ENCODE measurements around the gene STRBP. TPM values are rescaled to one million over a fixed set of nuclear protein-coding genes. Genes with fewer than 3 reads are reported as not detected.

The STRBP gene
- total and polyA plus RNA-seq, 2 of the 8 experiments (the other 6 are each of a cell fraction or from before 2014, with no cell fraction given), result 29.7 to 105 TPM

DNA sequence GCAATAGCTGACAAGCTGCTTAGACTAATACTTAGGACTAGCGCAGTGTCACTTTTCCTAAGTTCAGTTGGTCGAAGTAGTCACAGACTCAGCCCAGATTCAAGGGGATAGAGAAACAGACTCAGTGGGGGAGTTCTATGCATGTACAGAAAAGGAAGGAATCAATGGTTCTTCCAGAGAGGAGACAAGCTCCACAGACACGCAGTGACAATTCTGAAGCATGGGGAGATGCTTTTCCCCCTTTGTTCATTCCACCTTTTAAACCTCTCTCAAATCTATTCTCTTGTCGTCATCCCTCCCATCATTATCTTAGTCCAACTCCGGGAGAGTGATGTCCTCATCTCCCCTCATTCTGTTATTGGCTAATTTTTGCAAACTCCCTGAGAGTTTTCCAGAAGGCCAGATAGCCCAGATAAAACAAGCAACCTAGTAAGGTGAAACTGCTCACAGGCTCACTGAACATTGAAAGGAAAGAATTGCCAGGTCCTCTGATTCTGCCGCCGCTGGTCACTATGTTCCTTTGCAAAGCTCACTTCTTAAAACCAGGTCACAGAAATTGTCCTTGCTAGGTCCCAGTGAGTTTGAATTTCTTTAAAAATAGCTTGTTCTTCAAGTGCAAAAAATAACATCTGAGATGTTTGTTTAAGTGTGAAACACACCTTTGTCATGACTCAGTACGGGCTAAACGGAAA, 13.4 kb upstream of the STRBP start (continued):
- TF ChIP-seq, protein P1, sequence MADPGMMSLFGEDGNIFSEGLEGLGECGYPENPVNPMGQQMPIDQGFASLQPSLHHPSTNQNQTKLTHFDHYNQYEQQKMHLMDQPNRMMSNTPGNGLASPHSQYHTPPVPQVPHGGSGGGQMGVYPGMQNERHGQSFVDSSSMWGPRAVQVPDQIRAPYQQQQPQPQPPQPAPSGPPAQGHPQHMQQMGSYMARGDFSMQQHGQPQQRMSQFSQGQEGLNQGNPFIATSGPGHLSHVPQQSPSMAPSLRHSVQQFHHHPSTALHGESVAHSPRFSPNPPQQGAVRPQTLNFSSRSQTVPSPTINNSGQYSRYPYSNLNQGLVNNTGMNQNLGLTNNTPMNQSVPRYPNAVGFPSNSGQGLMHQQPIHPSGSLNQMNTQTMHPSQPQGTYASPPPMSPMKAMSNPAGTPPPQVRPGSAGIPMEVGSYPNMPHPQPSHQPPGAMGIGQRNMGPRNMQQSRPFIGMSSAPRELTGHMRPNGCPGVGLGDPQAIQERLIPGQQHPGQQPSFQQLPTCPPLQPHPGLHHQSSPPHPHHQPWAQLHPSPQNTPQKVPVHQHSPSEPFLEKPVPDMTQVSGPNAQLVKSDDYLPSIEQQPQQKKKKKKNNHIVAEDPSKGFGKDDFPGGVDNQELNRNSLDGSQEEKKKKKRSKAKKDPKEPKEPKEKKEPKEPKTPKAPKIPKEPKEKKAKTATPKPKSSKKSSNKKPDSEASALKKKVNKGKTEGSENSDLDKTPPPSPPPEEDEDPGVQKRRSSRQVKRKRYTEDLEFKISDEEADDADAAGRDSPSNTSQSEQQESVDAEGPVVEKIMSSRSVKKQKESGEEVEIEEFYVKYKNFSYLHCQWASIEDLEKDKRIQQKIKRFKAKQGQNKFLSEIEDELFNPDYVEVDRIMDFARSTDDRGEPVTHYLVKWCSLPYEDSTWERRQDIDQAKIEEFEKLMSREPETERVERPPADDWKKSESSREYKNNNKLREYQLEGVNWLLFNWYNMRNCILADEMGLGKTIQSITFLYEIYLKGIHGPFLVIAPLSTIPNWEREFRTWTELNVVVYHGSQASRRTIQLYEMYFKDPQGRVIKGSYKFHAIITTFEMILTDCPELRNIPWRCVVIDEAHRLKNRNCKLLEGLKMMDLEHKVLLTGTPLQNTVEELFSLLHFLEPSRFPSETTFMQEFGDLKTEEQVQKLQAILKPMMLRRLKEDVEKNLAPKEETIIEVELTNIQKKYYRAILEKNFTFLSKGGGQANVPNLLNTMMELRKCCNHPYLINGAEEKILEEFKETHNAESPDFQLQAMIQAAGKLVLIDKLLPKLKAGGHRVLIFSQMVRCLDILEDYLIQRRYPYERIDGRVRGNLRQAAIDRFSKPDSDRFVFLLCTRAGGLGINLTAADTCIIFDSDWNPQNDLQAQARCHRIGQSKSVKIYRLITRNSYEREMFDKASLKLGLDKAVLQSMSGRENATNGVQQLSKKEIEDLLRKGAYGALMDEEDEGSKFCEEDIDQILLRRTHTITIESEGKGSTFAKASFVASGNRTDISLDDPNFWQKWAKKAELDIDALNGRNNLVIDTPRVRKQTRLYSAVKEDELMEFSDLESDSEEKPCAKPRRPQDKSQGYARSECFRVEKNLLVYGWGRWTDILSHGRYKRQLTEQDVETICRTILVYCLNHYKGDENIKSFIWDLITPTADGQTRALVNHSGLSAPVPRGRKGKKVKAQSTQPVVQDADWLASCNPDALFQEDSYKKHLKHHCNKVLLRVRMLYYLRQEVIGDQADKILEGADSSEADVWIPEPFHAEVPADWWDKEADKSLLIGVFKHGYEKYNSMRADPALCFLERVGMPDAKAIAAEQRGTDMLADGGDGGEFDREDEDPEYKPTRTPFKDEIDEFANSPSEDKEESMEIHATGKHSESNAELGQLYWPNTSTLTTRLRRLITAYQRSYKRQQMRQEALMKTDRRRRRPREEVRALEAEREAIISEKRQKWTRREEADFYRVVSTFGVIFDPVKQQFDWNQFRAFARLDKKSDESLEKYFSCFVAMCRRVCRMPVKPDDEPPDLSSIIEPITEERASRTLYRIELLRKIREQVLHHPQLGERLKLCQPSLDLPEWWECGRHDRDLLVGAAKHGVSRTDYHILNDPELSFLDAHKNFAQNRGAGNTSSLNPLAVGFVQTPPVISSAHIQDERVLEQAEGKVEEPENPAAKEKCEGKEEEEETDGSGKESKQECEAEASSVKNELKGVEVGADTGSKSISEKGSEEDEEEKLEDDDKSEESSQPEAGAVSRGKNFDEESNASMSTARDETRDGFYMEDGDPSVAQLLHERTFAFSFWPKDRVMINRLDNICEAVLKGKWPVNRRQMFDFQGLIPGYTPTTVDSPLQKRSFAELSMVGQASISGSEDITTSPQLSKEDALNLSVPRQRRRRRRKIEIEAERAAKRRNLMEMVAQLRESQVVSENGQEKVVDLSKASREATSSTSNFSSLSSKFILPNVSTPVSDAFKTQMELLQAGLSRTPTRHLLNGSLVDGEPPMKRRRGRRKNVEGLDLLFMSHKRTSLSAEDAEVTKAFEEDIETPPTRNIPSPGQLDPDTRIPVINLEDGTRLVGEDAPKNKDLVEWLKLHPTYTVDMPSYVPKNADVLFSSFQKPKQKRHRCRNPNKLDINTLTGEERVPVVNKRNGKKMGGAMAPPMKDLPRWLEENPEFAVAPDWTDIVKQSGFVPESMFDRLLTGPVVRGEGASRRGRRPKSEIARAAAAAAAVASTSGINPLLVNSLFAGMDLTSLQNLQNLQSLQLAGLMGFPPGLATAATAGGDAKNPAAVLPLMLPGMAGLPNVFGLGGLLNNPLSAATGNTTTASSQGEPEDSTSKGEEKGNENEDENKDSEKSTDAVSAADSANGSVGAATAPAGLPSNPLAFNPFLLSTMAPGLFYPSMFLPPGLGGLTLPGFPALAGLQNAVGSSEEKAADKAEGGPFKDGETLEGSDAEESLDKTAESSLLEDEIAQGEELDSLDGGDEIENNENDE (IDR thresholded peaks at IDR 0.05; ENCODE audit: insufficient replicate concordance, low read length), result no peak
- TF ChIP-seq, protein P2, sequence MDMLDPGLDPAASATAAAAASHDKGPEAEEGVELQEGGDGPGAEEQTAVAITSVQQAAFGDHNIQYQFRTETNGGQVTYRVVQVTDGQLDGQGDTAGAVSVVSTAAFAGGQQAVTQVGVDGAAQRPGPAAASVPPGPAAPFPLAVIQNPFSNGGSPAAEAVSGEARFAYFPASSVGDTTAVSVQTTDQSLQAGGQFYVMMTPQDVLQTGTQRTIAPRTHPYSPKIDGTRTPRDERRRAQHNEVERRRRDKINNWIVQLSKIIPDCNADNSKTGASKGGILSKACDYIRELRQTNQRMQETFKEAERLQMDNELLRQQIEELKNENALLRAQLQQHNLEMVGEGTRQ (IDR thresholded peaks at IDR 0.05; ENCODE audit: low read length), result no peak
- no peak for TF ChIP-seq CBX5 (IDR thresholded peaks at IDR 0.05; ENCODE audit: low read depth, low read length)
- TF ChIP-seq EGR1 (IDR thresholded peaks at IDR 0.05; ENCODE audit: borderline replicate concordance, low read depth, low read length), result no peak
- TF ChIP-seq CREB1 (IDR thresholded peaks at IDR 0.05), result no peak
- TF ChIP-seq, protein P3, sequence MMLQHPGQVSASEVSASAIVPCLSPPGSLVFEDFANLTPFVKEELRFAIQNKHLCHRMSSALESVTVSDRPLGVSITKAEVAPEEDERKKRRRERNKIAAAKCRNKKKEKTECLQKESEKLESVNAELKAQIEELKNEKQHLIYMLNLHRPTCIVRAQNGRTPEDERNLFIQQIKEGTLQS (IDR thresholded peaks at IDR 0.05; ENCODE audit: insufficient read depth, low read depth, low read length), result no peak
- TF ChIP-seq, protein P4, sequence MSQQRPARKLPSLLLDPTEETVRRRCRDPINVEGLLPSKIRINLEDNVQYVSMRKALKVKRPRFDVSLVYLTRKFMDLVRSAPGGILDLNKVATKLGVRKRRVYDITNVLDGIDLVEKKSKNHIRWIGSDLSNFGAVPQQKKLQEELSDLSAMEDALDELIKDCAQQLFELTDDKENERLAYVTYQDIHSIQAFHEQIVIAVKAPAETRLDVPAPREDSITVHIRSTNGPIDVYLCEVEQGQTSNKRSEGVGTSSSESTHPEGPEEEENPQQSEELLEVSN (IDR thresholded peaks at IDR 0.05), result no peak
- TF ChIP-seq SIRT6 (IDR thresholded peaks at IDR 0.05; ENCODE audit: low read length), result no peak

Data from H1 (cell line).